Spleen (tissue), 11 donors: ENCODE data around the gene UNC119. TPM values are rescaled to one million over a fixed set of nuclear protein-coding genes. Genes with fewer than 3 reads are reported as not detected.

Experiments
- DNase-seq: peaks from one replicate; pipeline ENCODE4 v3.0.0-alpha.2; 2020
- H3K27ac ChIP-seq, 8 donors: fragments of 200-600 bp; sonication (generic) in 7 of 8; 1 replicate in 4 of 8; 2 replicates in 4 of 8; pipeline versions ENCODE4 v1.5.0 to v1.8.0; 2016 to 2021; ENCODE audit warnings: inconsistent platforms in 4 of 8, mild to moderate bottlenecking in 4 of 8, moderate library complexity in 1 of 8
- H3K27me3 ChIP-seq, 7 donors: fragments of 200-600 bp; sonication (generic) in 6 of 7; replicated peaks in 1 of 7; 1 replicate in 4 of 7; 2 replicates in 3 of 7; pipeline versions ENCODE4 v1.5.0 to v1.8.0; 2016 to 2021; ENCODE audit warnings: inconsistent platforms in 3 of 7, mild to moderate bottlenecking in 1 of 7
- H3K36me3 ChIP-seq, 6 donors: fragments of 200-600 bp; sonication (generic) in 5 of 6; 1 replicate in 4 of 6; 2 replicates in 2 of 6; pipeline versions ENCODE4 v1.5.0 to v1.8.0; 2016 to 2021; ENCODE audit warnings: inconsistent platforms in 2 of 6
- H3K4me1 ChIP-seq, 6 donors: fragments of 200-600 bp; sonication (generic) in 5 of 6; 1 replicate in 3 of 6; 2 replicates in 3 of 6; pipeline versions ENCODE4 v1.5.0 to v1.8.0; 2016 to 2021; ENCODE audit warnings: inconsistent platforms in 3 of 6
- H3K4me3 ChIP-seq, 8 donors: fragments of 200-600 bp; sonication (generic) in 7 of 8; 1 replicate in 4 of 8; 2 replicates in 4 of 8; pipeline versions ENCODE4 v1.5.0 to v1.8.0; 2016 to 2021; ENCODE audit warnings: inconsistent platforms in 4 of 8, mild to moderate bottlenecking in 4 of 8, moderate library complexity in 2 of 8
- H3K9me3 ChIP-seq, 8 donors: fragments of 200-600 bp; sonication (generic) in 7 of 8; 1 replicate in 4 of 8; 2 replicates in 4 of 8; pipeline versions ENCODE4 v1.5.0 to v1.8.0; 2016 to 2021; ENCODE audit warnings: inconsistent platforms in 4 of 8
- POLR2A ChIP-seq, 3 donors: fragments of 450-650 bp; IDR thresholded peaks; one replicate each; pipeline ENCODE4 v1.5.1; 2017; ENCODE audit warnings: antibody characterized with exemption in 3 of 3, mild to moderate bottlenecking in 1 of 3
- POLR2AphosphoS5 ChIP-seq, 3 donors: sonication (generic); formaldehyde crosslinking; IDR thresholded peaks; one replicate each; pipeline ENCODE4 v1.5.1; 2017; ENCODE audit warnings: antibody characterized with exemption in 3 of 3
- WGBS, 5 donors: extraction: QIAGEN DNeasy Blood & Tissue Kit in 3 of 5; methylation state at CpG; one replicate each; pipeline versions ENCODE4 v1.1.5 to v1.1.7; 2013 to 2018; 5-methylcytosine and 5-hydroxymethylcytosine counted together
- intact Hi-C: fragments of 100-400 bp; cut with DNase I; formaldehyde crosslinking; loops from one replicate; pipeline ENCODE4 v1.15.0; 2023; ENCODE audit warnings: low total_unique reads
- polyA plus RNA-seq, 3 donors: library from polyadenylated mRNA; stranded (reverse); fragments of 200-250 nt; gene quantifications; one replicate each; pipeline ENCODE4 v1.2.1, GENCODE V29; 2013
- total RNA-seq, 7 donors: library from RNA; depleted of rRNA in 3 of 7; stranded (reverse); fragments of >200 nt in 3 of 7; fragmentation: NEBNext Ultra II Directional in 4 of 7; extraction: Animal tissue kit (Norgen Biotek cat#: 25700) in 4 of 7; gene quantifications; one replicate each; pipeline versions ENCODE4 v1.1.0 to v1.2.1, GENCODE V29; 2016 to 2021
- TF ChIP-seq, protein P1 (sequence below), 11 experiments: fragments of 200-600 bp in 7 of 11; fragments of 450-650 bp in 4 of 11; sonication (generic) in 4 of 11; IDR thresholded peaks in 8 of 11; conservative IDR thresholded peaks in 3 of 11; 1 replicate in 7 of 11; 2 replicates in 4 of 11; pipeline versions ENCODE4 v1.4.0 to v1.8.0; 2016 to 2021; ENCODE audit warnings: antibody characterized with exemption in 11 of 11, inconsistent platforms in 4 of 11, mild to moderate bottlenecking in 1 of 11
- donor health status: healthy with polysubstance abuse.
- donor health status: DM: no; HTN: no; CAD: no; lungs with moderate emphysema.
- donor health status: DM: no; HTN: no; CAD: no.
- donor health status: Bipolar disorder and iron deficiency.
- donor health status: healthy.
- donor health status: DM: no; HTN: no; CAD: no.
- donor health status: DM: yes; HTN: yes; CAD: no.

Gene UNC119
- total and polyA plus RNA-seq, 10 donors = 41.5 to 76.0 (median 62.4) TPM

DNA sequence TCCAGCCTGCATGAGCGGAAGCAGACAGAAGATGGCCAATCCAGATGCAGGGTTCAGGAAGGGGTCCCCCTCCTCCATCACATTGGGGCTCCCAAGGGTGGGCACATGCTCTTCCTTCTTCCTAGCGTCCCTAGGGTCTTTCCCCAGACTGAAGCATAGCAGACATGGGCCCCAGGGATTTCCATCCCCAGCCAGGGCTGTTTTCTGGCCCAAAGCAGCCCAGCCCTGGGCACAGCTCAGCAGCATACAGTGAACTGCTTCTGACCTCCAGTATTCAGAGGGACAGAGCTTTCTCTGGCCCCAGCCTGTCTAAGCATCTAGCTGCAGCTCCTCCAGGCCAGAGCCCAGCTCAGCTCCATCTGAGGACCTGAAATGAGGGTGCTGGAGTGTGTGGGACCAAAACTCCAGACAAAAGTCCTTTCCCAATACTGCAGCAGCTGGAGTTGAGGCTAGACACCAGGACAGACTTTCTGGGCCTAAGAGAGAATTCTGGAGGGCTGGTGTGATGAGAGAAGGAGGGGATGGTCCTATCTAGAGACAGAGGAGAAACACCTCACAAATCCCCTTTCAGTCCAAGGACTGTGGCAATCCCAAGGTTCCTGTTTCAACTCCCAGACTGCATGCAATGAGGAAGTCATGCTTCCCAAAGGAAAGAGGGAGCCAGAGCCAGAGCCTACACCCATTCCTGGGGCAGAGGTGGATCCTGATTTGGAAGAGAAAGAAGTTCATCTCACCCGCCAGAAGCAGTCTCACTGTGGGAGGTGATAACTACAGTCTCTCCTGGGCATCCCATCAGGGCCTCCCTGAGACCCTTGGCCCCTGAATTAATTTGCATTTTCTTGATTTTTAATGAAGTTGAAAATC lies 50.8 kb downstream of the UNC119 start:
- intact Hi-C loops = no loop called here
- H3K4me1 ChIP-seq = peaks cover 0 to 20% (median 13%) of the 10 kb centered on the region in 6 donors
- H3K27me3 ChIP-seq = peaks cover 0 to 6% (median 0%) of the 10 kb centered on the region in 7 donors
- no peak overlapping the region for H3K4me3 ChIP-seq
- H3K9me3 ChIP-seq = no peaks in the 10 kb centered on the region
- TF ChIP-seq, protein P1, sequence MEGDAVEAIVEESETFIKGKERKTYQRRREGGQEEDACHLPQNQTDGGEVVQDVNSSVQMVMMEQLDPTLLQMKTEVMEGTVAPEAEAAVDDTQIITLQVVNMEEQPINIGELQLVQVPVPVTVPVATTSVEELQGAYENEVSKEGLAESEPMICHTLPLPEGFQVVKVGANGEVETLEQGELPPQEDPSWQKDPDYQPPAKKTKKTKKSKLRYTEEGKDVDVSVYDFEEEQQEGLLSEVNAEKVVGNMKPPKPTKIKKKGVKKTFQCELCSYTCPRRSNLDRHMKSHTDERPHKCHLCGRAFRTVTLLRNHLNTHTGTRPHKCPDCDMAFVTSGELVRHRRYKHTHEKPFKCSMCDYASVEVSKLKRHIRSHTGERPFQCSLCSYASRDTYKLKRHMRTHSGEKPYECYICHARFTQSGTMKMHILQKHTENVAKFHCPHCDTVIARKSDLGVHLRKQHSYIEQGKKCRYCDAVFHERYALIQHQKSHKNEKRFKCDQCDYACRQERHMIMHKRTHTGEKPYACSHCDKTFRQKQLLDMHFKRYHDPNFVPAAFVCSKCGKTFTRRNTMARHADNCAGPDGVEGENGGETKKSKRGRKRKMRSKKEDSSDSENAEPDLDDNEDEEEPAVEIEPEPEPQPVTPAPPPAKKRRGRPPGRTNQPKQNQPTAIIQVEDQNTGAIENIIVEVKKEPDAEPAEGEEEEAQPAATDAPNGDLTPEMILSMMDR (IDR thresholded peaks at IDR 0.05 in 8 of 11, conservative IDR thresholded peaks at IDR 0.05 in 3 of 11) = no peak
- no peak for TF ChIP-seq POLR2A (IDR thresholded peaks at IDR 0.05)
- no peak for TF ChIP-seq POLR2AphosphoS5 (IDR thresholded peaks at IDR 0.05)
- 64 to 78% (median 72%) methylated on average over 3 of the region's 3 CpGs for WGBS, 5 donors
- peak overlapping the region in 1 of 8 donors; percentile 47 for H3K27ac ChIP-seq
- DNase-seq = no peak
- H3K36me3 ChIP-seq = no peaks in the 10 kb centered on the region

DNA sequence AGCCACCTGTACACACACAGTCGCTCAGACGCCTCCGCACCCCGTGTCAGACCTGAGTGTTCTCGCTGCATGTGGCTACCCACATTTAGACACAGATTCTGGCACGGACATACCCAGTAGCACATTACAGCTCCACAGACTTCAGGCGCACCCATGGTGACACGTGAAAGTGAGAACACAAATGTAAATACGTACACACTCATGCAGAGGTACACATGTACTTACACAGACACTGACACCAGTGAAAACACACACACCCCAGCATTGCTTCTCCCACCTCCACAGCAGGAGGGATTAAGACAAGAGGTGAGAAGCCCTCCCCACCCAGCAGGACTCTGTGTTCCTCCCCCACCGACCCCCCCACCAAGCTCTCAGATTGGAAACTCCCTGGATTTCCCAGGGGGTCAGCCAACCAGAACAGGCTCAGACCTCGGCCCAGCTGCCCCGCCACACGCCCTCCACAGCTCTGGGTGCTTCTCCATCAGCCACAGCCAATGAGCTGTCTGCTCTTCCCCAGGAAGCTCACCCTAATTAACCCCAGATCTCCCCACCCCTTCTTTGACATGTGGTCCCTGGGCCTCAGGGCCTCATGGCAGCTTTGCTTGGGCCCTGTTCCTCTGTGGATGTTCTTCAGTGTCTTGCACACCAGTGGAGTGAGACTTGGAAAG lies 51.6 kb downstream of the UNC119 start:
- H3K36me3 ChIP-seq = no peaks in the 10 kb centered on the region
- H3K27ac ChIP-seq = no peak overlapping the region
- H3K4me3 ChIP-seq = no peak overlapping the region
- H3K27me3 ChIP-seq = peaks cover 0 to 4% (median 0%) of the 10 kb centered on the region in 7 donors
- WGBS, 5 donors = 55 to 69% (median 64%) methylated on average over 13 of the region's 13 CpGs
- H3K4me1 ChIP-seq = peaks cover 0 to 20% (median 13%) of the 10 kb centered on the region in 6 donors
- H3K9me3 ChIP-seq = no peaks in the 10 kb centered on the region
- no peak for DNase-seq
- no peak for TF ChIP-seq POLR2AphosphoS5 (IDR thresholded peaks at IDR 0.05)
- TF ChIP-seq POLR2A (IDR thresholded peaks at IDR 0.05) = no peak
- TF ChIP-seq, protein P1 (IDR thresholded peaks at IDR 0.05 in 8 of 11, conservative IDR thresholded peaks at IDR 0.05 in 3 of 11) = no peak
- intact Hi-C loops = no loop called here

DNA sequence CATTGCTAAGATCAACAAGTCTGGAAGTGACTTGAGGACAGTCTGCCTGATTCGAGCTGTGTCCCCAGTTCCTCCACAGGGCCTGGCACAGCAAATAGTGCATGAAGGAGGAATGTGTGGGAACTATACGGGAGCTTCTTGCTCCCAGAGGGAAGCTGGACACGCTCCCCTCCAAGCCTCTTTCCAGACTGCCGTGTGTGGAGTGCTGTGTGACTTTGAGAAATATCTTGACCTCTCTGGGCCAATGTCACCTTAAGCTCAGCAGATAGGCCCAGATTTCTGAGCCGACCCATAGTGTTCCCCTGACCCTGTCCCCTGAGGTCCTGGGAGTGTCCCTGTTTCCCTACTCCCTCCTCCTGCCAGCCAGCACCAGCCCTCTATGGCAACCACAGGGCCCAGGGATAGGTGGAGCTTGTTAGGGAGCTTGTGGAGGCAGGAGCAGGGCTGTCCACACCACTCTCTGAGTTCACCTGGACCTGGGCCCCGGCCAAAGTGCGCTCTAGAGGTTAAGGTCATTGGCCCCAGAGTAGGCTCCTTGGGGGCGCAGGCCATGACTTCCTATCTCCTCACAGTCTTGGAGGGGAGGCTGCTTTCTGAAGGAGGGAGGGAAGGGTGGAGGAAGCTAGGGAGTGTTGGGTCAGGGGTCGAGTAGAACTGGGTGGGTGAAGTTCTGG lies 52.6 kb downstream of the UNC119 start:
- Histone ChIP-seq H3K9me3 (no peaks in the 10 kb centered on the region), H3K27me3 (peaks cover 0 to 6% (median 0%) of the 10 kb centered on the region in 7 donors), H3K4me3 (no peak overlapping the region), H3K27ac (no peak overlapping the region), H3K4me1 (peaks cover 0 to 20% (median 13%) of the 10 kb centered on the region in 6 donors), H3K36me3 (no peaks in the 10 kb centered on the region)
- no peak for DNase-seq
- WGBS, 5 donors = 72 to 84% (median 77%) methylated on average over 9 of the region's 9 CpGs
- TF ChIP-seq POLR2A (IDR thresholded peaks at IDR 0.05) (no peak), POLR2AphosphoS5 (IDR thresholded peaks at IDR 0.05) (no peak)
- TF ChIP-seq, protein P1 (IDR thresholded peaks at IDR 0.05 in 8 of 11, conservative IDR thresholded peaks at IDR 0.05 in 3 of 11) = no peak
- intact Hi-C loops = no loop called here
